Stimulated activated CD8-positive, alpha-beta memory T cell treated with anti-CD3 and anti-CD28 coated beads, Interleukin-15, amount 100 ng/mL, for 1 hour (primary cell): ENCODE measurements around the gene UBE2E2.

Experiments used
- DNase-seq: peaks from one replicate; pipeline ENCODE4 v3.0.0-alpha.2; 2020; ENCODE audit warnings: low read depth

The UBE2E2 gene

GRCh38 chr3:23390989-23391553 lies 187.9 kb downstream of the UBE2E2 start:
- DNase-seq = no peak

GRCh38 chr3:23395115-23395514 lies 192.0 kb downstream of the UBE2E2 start:
- no peak for DNase-seq

DNA sequence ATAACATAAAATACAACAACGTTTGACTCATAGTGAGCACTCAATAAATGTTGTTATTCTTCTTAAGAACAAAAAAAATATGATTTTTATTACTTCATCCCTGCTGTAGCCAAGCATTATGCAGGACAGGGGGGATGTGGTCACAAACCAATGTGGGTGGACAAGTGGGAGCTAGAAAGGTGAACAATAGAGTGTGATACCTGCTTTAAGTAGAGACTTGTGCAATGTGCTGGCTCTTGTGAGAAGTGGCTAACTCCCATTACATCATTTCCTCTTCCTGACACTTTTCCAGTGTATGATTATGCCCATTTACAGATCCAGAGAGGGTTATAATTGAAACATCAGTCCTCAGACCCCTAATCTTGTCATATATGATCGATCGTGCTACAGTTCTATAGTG lies 193.6 kb downstream of the UBE2E2 start:
- no peak for DNase-seq

- DNase-seq = no peak
Observed at GRCh38 chr3:23399221-23399620, 196.1 kb downstream of the UBE2E2 start.

DNA sequence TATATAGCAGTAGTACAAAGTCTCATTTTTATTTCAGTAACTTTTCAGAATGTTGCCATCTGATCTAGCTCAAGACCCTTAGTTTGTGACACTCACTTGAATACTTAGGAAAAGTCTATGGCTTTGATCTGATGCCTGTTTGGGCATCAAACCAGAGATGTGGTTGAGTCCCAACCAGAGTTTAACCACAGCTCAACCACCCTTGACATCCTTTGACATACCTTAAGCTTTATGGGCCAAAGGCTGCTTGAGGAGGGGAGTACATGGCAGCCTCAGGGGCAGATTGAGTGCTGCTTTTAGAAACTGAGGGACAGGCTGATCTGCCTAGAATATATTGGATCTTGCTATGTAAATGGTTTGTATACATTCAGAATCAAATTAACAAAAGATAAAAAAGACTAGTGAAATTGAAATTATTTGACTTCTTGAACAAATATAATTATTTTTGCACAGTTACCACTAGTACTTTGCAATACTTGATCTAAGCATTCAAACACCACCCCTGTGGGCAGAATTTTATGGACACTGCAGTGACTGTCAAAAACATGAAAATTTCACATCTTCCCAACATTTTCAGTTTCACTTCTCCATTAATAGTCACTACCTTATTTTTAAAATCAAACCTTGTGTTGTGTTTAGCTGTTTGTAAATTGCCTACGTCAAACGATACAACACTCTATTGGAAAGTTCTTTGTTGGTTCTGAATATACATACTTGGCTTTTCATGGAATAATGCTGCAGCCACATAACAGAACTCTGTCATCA lies 199.8 kb downstream of the UBE2E2 start:
- DNase-seq = no peak

DNA sequence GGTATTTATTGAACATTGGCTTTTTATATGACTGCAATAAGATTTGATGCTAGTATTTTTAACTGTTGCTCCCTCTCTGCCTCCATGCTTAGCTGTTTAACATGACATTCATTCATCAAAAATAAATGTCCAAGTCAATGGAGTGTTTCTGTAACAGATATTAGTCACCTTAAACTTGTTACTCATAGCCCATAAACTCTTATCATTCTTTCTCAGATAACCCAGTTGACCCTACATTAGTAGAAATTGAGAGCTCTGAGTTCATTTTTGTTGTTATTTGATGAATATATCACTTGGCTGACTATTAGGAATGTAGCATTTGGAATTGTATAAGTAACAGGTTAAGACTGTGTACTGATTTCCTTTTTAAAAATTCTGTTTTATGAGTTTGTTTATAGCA lies 201.1 kb downstream of the UBE2E2 start:
- no peak for DNase-seq

DNA sequence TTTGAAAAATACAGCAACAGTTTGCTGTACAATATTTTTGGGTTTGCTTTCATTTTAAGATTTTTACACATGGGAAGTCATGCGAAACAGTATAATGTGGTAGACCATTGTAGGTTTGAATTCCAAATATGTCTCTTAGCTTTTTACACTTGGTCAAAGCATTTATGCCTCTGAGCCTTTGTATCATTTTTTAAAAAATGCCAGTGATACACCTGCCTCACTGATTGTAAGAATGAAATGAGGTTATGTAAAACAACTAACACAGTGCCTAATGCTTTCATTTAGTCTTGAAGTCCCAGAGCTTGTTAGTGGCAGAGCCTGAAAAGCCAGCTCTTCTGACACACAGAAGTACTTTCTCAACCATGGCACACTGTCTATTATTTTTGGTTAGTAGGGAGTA lies 202.0 kb downstream of the UBE2E2 start:
- no peak for DNase-seq

DNA sequence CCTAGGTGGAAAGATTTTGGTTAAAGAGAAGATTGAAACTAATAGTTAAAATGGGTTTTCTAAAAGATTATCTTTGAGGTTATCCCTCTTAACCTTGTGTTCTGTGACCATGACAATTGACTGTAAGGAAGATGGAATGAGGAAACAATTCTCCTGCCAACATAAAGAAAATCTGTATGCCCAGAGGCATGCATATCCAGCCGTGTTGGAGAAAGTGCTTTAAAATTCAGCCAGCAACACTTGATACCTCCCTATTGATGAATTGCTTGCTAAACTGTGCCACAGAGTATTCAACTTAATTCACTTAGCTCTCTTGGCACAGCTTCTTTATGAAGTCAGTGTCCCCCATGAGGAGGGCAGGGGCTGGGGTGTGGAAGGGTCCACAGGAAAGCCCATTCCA lies 203.5 kb downstream of the UBE2E2 start:
- DNase-seq = no peak

GRCh38 chr3:23418026-23418425 lies 214.9 kb downstream of the UBE2E2 start:
- DNase-seq = no peak

DNA sequence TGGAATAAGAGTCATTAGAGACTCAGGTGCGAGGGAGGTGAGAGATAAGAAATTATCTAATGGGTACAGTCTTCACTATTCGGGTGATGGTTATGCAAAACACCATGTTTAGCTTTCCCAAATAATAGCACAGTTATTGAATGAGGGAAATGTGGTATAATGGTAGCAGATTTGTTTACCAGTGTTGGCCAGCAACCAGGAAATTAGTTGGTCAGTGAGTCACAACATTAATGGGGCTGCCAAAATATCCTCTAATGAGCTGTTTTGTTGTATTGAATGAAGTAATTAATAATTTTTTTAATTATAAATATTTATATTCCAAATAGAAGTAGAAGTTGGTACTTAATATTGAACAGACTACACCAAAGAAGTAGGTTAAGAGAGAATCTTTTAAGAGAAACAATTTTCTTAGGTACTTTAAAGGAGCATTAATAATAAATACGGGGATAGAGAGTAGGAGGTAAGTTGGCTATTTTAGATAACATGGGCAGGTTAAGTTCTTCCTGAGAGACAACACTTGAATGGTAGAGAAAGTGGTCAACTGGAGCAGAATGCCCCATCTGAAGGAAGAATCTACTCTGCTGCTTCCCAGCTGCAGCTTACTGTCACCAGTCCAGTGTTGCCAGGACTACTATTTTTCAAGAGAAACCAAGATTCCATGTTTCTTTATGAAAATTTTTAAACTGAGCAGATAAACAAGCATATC lies 218.8 kb downstream of the UBE2E2 start:
- DNase-seq = no peak

DNA sequence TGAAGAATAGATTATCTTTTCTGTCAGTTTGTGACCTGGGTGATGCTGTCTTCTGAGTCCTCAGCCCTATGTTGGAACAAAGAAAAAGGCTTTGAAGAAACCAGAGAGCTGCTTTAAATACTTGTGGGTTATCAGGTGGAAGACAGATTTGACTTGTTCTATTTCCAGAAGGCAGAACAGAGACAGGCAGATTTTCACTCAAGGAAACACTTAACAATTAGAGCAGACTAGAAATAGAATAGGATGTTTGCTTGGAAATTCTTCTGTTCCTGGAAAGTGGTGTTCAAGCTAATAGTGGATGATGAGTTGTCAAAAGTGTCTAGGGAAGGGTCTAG lies 219.4 kb downstream of the UBE2E2 start:
- DNase-seq = no peak

DNA sequence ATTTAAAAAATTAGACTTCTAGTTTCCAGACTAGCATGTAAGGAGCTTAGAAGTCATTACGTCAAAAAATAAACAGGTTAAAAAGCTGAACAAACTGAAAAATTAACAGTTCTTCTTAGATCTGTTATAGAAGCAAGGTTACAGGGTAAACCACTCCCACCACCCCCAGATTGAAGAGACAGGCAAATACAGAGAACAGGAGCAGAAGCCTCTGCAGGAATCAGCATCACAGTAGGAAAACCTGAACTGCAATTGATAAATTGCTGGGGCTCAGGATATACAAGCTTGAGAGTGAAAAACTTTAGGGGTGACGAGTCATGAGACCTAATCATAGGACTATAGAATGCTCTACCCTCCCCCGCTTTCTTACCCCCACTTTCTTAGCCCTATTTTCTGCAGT lies 222.3 kb downstream of the UBE2E2 start:
- no peak for DNase-seq

GRCh38 chr3:23430781-23431398 lies 227.8 kb downstream of the UBE2E2 start:
- DNase-seq = no peak

DNA sequence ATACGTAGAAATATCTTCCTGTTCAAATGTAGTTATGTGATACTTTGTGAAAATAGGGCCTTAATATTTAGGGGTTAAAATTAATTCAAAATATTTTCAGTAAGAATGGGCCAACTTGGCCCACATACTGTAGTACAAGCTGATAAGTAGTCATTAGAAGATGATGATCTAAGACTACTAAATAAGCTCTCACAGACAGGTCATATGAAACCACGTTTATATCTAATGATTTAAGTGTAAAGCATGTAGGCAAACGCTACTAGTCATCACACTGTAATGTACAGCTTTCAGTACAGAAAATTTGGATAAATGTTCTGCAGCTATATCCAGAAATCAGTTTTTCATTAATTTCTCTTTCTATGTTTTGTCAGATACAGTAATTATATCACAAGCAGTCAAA lies 228.6 kb downstream of the UBE2E2 start:
- DNase-seq = no peak

DNA sequence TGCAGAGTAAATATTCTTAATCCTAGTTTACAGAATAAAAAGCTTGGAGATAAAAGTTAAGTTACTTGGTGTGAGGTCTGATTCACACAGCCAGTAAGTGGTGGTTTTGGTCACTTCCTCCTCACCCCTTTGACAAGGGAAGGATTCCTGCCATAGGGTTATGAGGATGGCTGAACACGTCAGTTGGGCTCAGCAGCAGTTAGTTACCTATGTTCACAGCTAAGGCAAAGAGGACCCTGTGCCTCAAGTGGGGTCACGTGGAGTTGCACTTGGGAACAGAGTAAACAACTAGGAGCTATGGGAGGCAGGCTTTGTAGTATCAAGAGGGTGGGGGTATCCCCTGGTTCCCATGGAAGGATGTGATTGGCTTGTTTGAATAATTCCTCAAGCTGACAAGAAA lies 232.2 kb downstream of the UBE2E2 start:
- no peak for DNase-seq

- no peak for DNase-seq
Observed at GRCh38 chr3:23435904-23436303, 232.8 kb downstream of the UBE2E2 start.

GRCh38 chr3:23437484-23438145 lies 234.5 kb downstream of the UBE2E2 start:
- no peak for DNase-seq

DNA sequence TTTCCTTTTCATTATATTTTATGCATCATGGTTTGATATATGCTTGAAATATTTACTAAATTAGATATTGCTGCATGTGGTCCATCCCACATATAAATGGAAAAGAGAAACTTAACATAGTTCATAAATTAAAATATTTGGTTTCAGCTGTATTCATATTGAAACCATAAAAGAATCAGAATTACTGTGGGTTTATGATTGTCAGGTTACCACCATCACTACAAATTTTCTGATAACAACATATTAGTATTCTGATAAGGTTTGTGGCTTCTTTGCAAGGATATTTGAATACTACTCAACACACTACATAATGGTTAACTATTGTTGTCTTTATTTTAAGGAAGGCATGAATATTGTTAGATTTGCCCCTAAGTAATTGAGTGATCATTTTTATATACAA lies 235.5 kb downstream of the UBE2E2 start:
- DNase-seq = no peak

GRCh38 chr3:23439080-23439479 lies 236.0 kb downstream of the UBE2E2 start:
- DNase-seq = no peak

- DNase-seq = no peak
Observed at GRCh38 chr3:23440416-23441294, 237.5 kb downstream of the UBE2E2 start.

DNA sequence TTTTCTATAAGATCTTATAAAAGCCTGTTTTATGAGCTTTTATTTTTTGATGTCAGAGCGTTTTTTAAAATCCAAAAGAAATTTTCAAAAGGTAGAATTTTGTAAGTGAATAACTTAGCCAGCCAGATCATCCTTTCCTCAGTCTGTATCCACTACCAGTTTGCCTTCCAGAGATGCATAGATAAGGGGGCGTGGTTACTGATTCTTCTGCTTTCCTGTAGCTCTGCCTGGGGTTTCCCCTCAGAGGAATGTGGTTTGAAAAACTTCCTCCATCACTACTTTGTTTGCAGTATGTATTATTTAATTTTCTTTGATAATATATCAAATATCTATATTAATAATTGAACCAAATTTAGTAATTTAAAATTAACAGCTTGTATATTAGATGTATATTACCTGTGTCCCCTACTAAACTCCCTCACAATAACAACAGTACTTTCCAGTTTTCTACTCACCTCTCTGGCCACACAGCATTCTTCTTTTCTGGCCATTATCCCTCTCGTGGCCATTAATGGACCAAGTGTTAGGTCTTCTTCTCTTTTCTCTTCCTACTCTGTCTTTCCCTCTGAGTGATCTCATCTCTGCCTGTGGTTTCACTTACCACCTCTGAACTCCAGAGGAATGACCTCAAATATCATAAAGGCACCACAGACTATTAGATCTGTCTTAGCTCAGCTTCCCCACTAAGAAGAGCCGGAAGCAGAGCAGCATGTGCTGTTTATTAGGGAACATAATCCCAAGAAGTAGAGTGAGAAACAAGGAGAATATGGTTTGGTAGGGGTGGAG lies 239.7 kb downstream of the UBE2E2 start:
- DNase-seq = no peak
